ENCODE data around the gene U2AF1L4.

Gene U2AF1L4

DNA sequence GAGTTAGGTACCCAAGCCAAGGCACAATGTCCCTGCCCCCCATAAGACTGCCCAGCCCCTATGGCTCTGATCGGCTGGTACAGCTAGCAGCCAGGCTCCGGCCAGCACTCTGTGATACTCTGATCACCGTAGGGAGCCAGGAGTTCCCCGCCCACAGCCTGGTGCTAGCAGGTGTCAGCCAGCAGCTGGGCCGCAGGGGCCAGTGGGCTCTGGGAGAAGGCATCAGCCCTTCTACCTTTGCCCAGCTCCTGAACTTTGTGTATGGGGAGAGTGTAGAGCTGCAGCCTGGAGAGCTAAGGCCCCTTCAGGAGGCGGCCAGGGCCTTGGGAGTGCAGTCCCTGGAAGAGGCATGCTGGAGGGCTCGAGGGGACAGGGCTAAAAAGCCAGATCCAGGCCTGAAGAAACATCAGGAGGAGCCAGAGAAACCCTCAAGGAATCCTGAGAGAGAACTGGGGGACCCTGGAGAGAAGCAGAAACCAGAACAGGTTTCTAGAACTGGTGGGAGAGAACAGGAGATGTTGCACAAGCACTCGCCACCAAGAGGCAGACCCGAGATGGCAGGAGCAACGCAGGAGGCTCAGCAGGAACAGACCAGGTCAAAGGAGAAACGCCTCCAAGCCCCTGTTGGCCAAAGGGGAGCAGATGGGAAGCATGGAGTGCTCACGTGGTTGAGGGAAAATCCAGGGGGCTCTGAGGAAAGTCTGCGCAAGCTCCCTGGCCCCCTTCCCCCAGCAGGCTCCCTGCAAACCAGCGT lies 30.4 kb downstream of the U2AF1L4 start:
- in situ Hi-C loops (cut with HindIII; ENCODE audit: low sequenced_read_pairs), result no loop called here

- in situ Hi-C loops (cut with HindIII; ENCODE audit: low sequenced_read_pairs), result no loop called here
Measured at GRCh38 chr19:35713904-35714495, 31.2 kb downstream of the U2AF1L4 start.

DNA sequence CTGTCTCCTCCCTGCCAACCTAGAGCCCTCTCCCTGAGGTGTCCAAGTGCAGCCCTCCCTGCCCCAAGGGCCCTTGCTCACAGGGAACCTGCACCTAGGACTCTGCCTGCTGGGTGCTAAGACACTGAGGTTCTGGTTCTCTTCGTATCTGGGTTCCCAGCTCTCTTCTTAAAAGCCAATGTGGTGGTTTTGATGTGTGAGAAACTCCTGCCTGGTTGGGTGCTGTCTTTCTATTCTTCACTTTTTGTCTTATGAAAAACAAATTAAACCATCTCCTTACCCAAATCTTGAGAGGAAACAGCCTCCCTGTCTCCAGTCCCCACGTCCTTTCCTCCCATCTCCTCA lies 31.7 kb downstream of the U2AF1L4 start:
- in situ Hi-C loops (cut with HindIII; ENCODE audit: low sequenced_read_pairs), result no loop called here

DNA sequence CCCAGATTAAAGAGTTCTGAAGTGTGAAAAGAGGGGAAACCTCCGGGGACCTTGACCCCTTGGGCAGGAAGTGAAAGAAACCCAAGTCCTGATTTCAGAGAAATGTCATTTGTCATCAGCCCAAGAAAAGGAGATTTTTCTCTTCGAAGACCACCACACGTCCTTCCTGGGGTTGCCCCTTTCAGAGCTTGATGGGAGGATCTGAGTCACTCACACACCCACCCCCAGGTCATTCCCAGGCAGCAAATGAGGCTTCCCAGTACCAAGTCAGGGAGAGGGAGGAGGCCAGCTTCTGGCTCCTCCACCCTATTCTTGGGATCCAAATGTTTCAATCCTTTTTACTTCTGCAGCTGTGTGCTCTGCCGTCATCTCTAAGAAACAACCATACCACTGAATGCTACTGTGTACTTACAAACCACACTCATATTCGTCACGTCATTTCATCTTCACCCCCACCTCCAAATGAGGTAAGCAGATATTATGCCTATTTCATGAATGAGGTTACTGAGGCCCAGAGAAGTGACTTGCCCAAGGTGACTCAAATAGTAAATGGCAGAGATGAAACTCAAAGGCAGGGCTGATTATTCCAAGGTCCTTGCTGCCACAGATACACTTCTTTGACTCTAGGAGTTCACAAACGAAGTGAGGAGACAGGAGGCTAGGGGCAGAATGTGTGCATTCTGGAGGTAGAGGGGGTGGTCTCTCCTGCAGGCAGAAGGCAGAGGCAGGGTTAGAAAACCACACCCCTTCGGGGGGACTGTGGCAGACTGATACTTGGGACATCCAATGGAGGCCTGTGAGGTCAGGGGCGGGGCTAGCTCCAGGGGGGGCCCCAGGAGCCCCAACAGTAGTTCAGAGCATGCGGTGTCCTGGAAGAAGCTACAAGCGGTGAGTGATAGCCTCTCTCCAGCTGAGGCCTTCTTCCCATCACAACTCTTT lies 32.4 kb downstream of the U2AF1L4 start:
- in situ Hi-C loops (cut with HindIII; ENCODE audit: low sequenced_read_pairs), result no loop called here

GRCh38 chr19:35710784-35711723 lies 34.2 kb downstream of the U2AF1L4 start:
- in situ Hi-C loops (cut with HindIII; ENCODE audit: low sequenced_read_pairs), result no loop called here

DNA sequence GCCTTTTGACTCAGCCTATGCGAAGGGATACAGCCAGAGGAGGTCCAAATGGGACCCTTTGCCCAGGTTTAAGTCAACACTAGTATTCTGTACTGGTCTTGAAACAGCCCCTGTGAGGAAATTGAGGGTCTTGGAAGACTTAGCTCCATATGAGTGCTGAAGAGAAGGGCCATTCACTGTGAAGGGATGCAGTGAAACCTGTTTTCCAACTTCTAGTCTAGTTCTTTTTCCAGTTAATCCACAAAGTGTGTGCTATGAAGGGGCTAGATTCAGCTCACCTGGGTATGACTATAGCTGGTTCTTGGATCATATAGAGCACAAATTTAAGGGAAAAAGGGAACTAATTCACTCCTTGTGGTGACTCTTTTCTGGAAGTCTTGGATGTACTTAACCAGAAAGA lies 36.8 kb downstream of the U2AF1L4 start:
- in situ Hi-C loops (cut with HindIII; ENCODE audit: low sequenced_read_pairs), result no loop called here

GRCh38 chr19:35704218-35704617 lies 41.0 kb downstream of the U2AF1L4 start, which contains the start of gene ZBTB32:
Gene ZBTB32, plus strand, starts transcription at chr19:35704558. Its CDS starts 10,069 bp downstream, at chr19:35714627.
- in situ Hi-C loops (cut with HindIII; ENCODE audit: low sequenced_read_pairs), result no loop called here

DNA sequence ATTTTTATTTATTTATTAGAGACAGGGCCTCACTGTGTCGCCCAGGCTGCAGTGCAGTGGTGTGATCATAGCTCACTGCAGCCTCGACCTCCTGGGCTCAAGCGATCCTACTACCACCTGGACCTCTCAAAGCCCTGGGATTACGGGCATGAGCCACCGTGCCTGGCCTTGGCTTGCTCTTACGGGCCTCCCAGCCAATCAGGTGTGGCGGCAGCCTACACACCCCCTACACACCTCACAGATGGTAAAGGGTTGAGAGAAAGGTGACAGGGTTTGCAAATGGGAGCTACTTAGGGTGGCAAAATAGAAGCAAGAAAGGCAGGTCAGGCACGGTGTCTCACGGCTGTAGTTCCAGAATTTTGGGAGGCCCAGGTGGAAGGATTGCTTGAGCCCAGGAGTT lies 41.9 kb downstream of the U2AF1L4 start:
- in situ Hi-C loops (cut with HindIII; ENCODE audit: low sequenced_read_pairs), result no loop called here

DNA sequence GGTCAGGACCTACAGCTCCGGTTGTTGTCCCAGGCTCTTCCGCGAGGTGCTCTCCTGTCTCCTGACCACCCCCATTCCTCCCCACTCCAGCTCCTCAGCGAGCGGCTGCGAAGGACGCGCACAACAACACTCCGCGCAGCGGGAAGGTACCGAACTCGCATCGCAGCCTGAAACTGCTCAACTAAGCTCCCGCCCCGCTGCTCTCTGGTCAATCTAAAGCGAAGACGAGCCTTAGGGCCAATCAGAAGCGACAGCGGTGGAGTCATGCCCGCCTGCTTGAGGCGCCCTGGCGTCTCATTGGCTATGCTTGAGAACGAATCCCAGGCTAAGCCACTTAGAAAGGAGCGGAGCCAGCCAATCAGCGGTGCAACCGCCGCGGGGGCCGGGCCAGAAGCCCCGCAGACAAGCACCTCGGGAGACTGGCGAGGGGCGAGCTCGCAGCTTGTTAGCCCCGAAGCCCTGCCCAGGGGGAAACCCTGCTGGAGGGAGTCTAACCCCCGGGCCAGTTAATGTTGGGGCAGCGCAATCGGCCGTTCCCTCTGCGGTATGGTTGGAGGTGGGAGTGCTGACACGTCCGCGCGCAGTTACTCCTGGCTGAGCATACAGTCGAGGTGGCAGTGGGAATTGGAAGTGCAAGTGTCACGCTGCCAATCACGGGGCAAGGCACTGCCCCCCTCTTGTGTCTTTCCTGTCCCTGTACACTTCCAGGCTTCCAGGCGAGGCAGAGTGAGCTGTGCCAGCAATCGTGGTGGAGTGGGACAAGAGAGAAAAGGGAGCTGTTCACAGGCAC lies 42.8 kb downstream of the U2AF1L4 start:
- in situ Hi-C loops (cut with HindIII; ENCODE audit: low sequenced_read_pairs), result no loop called here

DNA sequence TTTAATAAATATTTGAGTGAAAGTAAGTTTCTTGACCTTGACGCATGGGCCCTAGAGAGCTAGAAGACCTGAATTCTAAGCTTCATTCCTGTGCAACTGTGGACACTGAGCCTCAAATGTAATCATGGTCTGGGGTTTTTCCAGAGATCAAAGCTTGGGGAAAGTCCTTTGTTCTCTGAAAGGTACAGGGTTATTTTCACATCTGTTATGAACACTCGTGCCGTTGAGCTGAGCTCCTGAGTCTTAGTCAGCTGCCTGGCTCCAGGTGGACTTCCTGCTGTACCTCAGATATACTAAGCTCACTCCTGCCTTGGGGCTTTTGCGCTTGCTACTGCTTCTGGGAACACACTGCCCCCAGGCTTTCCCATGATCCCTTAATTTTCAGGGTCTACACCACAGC lies 48.4 kb downstream of the U2AF1L4 start:
- in situ Hi-C loops (cut with HindIII; ENCODE audit: low sequenced_read_pairs), result loop anchor here (5.0 kb wide), 2 partner anchors 40 to 155 kb away; partner anchors contain the start of gene NPHS1

GRCh38 chr19:35695895-35696422 lies 49.3 kb downstream of the U2AF1L4 start:
- in situ Hi-C loops (cut with HindIII; ENCODE audit: low sequenced_read_pairs), result loop anchor here (5.0 kb wide), 2 partner anchors 39 to 156 kb away; partner anchors contain the start of gene NPHS1

GRCh38 chr19:35693835-35694599 lies 51.2 kb downstream of the U2AF1L4 start:
- in situ Hi-C loops (cut with HindIII; ENCODE audit: low sequenced_read_pairs), result no loop called here

- in situ Hi-C loops (cut with HindIII; ENCODE audit: low sequenced_read_pairs), result no loop called here
Measured at GRCh38 chr19:35693422-35693821, 51.8 kb downstream of the U2AF1L4 start.

Data from endothelial cell of hepatic sinusoid (primary cell).